MM.1S (cell line): ENCODE data around the gene ZNF282.

Experiments used
- CTCF ChIP-seq: fragments of 300-600 bp; sonication (generic); IDR thresholded peaks from 2 replicates; pipeline ENCODE4 v1.5.1; 2016; ENCODE audit warnings: antibody characterized with exemption, low read length, mixed read lengths
- EZH2 ChIP-seq: fragments of 300-600 bp; sonication (generic); optimal IDR thresholded peaks from 2 replicates; pipeline ENCODE3; 2017; ENCODE audit warnings: low read depth, mild to moderate bottlenecking, antibody characterized with exemption, low read length, mixed read lengths
- EZH2phosphoT487 ChIP-seq: fragments of 300-600 bp; sonication (generic); IDR thresholded peaks from 2 replicates; pipeline ENCODE4 v1.6.1; 2018; ENCODE audit warnings: antibody characterized with exemption, low read length

GRCh38 chr7:149248777-149249176 lies 53.4 kb downstream of the ZNF282 start:
- TF ChIP-seq CTCF (no peak), EZH2phosphoT487 (no peak), EZH2 (no peak)
